Measurements from ENCODE around the gene CPEB3. TPM values are rescaled to one million over a fixed set of nuclear protein-coding genes. Genes with fewer than 3 reads are reported as not detected.
"Not testable (repeated sequence)": the region's sequence is repeated elsewhere in the genome, so short reads cannot be mapped to it uniquely, and the experiment has no call there.

CPEB3 gene
- polyA plus RNA-seq, 1 donor from 2014 or later, result 2.5 TPM

DNA sequence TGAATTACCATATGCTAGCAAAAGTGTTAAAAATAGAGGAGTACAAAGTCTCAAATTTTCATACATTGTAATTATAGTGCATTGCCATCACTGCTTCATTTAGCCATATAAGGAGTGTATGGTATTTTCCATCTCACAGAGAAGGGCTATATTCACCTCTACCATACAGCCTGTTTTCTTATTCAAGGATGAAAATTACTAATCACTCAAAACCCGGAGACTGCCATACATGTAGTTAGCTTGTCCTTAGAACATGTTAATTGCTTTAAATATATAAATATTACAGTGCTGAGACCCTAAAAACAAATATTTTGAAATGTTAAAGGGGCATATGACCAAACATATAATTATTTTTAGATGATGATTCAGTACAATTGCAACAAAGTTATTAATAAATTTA, 49.4 kb downstream of the CPEB3 start:
- Mint-ChIP-seq H3K4me3 (peak overlapping the region; percentile 91 to 99 (median 98)), H3K9me3 (no peaks in the 10 kb centered on the region), H3K27ac (peak overlapping the region in 2 of 3 donors; percentile 71 to 97), H3K27me3 (no peaks in the 10 kb centered on the region), H3K36me3 (no peaks in the 10 kb centered on the region), H3K4me1 (peaks cover 34 to 46% (median 43%) of the 10 kb centered on the region in 3 donors)

DNA sequence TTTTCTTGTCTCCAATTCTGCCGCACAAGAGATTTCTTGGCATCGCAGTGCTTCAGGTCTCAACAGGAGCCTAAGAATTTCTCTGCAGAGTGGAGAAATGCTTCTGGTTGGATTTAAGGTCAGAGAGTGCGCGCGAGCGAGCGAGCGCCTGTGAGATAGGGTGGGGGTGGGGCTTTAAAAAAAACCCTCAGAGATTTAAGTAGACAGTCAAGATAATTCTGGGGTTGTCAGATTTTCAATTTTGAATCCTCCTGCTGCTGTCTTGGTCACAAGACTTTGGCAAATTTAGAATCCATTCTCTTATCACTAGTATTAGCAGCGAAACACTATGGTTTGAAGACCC, 49.7 kb downstream of the CPEB3 start:
- Mint-ChIP-seq H3K9me3 (no peaks in the 10 kb centered on the region), H3K36me3 (no peaks in the 10 kb centered on the region)

DNA sequence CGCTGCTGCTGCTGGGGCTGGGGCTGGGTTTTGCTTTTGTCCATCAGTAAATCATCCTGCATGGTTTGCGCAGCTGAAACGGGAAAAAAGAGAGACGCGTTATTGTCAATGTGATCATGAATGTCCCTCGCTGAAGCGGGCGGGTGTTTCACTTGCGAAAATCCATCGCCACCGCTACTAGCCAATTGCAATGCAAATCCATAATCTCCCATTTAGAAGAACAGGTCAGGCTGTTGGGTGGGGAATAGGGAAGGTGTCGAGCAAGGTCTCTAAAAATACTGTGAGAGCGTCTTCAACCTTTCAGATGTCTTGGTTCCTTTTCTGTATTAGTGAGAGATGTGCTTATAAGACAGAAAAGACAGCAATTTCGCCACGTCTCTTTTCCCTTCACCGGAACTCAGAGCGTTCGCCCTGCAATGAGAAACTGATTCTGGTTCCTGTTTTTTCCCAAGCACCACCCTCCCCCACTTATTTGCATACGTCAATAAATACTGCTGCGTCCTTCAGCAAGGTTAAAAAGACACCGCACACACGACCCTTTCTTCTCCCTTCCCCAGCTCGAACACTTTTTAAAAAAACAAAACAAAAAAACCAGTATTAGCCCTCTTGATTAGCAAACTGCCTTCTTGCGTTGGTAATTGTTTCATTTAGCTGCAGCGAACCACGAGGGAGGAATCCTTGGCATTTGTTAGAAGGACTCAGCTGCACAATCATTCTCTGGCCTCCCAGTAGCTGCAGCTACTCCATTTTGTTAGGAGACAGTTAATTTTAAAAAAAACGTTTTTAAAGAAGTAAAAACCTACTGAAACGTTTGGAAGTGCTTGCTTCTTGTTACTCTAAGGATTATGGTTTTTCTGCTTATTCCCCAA, 50.4 kb downstream of the CPEB3 start:
- Mint-ChIP-seq H3K9me3 (no peaks in the 10 kb centered on the region), H3K4me1 (peaks cover 36 to 50% (median 48%) of the 10 kb centered on the region in 3 donors), H3K27ac (peak overlapping the region; percentile 71 to 97 (median 95)), H3K4me3 (peak overlapping the region; percentile 91 to 99 (median 98)), H3K36me3 (no peaks in the 10 kb centered on the region), H3K27me3 (no peaks in the 10 kb centered on the region)

More for the DNA sequence above, 49.7 kb downstream of the CPEB3 start:
- Mint-ChIP-seq H3K27ac (peak overlapping the region in 2 of 3 donors; percentile 71 to 97), H3K4me1 (peaks cover 34 to 47% (median 44%) of the 10 kb centered on the region in 3 donors), H3K27me3 (no peaks in the 10 kb centered on the region), H3K4me3 (peak overlapping the region; percentile 91 to 99 (median 98))

DNA sequence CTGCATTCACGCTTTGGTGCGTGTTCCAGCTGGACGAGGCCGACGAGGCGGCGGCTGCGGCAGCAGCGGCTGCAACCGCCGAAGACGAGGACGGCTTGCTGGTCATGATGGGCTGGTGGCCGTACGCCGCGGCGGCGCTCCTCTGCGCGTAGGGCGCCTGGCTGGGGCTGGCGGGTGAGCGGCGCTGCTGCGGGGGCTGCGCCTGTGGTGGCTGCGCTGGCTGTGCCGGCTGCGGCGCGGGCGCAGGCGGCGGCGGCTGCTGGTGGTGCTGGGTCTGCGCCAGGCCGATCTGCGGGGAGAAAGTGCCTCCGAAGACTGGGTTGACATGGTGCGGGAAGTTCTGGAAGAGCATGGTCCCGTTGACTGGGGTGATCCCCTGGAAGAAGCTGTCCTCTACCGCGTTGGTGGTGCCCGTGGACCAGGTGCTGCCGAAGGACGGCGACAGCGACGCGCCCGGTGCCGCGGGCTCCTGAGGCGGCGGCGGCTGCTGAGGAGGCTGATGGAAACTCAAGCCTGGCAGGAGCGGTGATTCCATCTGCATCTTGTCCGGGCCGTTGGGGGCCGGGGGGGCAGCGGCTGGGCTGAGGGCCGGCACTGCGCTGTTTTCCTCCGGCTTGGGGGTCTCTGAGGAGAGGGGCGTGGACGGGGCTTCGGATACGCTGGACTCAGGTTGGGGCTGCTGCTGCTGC, 51.1 kb downstream of the CPEB3 start:
- no peaks in the 10 kb centered on the region for H3K27me3 Mint-ChIP-seq
- H3K27ac Mint-ChIP-seq, result peak overlapping the region; percentile 71 to 97 (median 95)
- H3K4me3 Mint-ChIP-seq, result peak overlapping the region; percentile 91 to 99 (median 98)
- H3K4me1 Mint-ChIP-seq, result peaks cover 36 to 48% (median 48%) of the 10 kb centered on the region in 3 donors
- no peaks in the 10 kb centered on the region for H3K9me3 Mint-ChIP-seq
- no peaks in the 10 kb centered on the region for H3K36me3 Mint-ChIP-seq

DNA sequence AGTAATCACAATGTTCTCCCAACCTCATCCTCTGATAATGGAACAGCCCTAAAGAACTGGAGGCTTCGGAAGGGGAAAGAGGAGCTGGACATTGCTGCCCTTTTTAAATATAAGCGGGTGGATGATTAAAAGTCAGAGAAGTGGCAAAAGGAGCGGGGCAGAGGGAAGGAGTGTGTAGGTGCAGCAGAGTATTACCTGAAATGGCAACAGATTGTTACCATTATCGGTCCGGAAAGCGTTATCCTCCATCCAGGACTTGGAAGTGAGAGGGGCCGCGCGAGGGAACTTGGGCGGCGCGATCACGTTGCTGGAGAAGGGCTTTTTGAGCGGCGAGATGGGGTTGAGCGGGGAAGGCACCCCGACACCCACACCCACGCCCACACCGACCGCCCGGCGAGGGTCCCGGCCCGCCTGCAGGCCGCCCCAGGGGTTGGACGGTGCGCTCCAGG, 51.7 kb downstream of the CPEB3 start:
- Mint-ChIP-seq H3K36me3 (no peaks in the 10 kb centered on the region), H3K4me1 (peaks cover 36 to 48% (median 48%) of the 10 kb centered on the region in 3 donors), H3K9me3 (no peaks in the 10 kb centered on the region), H3K27ac (peak overlapping the region in 1 of 3 donors; percentile 71), H3K4me3 (peak overlapping the region; percentile 87 to 99 (median 94)), H3K27me3 (no peaks in the 10 kb centered on the region)

DNA sequence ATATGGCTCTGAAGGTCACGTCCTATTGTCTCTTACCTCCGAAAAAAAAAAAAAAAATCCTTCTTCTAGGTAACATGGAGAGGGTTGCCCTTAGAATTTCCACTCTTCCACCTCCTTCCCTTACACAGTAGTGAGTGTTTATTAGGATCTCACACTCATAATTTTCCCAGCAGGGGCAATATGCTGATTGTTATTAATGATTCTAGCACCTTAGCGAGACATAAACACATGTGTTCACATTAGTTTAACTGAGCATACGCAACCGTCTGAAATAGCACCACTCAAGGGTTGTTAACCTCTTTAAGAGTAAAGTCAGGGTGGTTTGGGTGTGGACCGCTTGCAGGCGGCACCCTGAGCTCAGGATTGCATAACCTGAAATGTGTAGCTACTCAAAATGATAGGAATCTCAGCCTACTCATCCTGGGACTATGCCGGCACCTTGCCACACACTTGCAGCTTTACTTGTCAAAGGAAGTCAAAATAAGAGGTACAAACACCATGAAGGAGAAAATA, 52.2 kb downstream of the CPEB3 start:
- Mint-ChIP-seq H3K4me3 (peak overlapping the region; percentile 87 to 99 (median 94)), H3K27ac (peak overlapping the region in 1 of 3 donors; percentile 71), H3K36me3 (no peaks in the 10 kb centered on the region), H3K9me3 (no peaks in the 10 kb centered on the region), H3K4me1 (peaks cover 36 to 48% (median 48%) of the 10 kb centered on the region in 3 donors), H3K27me3 (no peaks in the 10 kb centered on the region)

DNA sequence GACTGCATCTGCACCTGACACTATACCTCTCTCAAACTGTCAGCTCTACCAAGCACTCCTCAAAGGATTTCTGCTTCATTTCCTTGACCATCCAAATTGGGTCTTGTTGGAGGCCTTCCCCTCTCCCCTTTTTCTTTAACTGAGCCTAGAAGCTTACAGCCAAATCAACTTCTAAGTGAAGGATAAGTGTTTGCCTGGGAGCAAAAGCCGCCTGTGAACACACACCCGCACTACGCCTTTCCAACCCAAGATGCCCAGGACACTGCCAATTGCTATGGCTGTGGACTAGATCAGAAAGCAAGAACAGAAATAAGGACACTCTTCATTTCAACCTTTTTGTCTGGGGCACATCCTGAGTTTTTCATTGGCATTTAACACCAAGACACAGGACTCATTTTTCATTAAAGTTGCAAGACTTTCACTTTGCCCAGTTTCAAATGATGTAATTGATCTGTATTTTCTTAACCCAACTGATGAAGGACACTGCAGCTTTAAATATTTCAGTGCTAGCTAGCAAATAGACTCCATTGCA, 52.8 kb downstream of the CPEB3 start:
- no peaks in the 10 kb centered on the region for H3K27me3 Mint-ChIP-seq
- peak overlapping the region in 1 of 3 donors; percentile 42 for H3K27ac Mint-ChIP-seq
- peaks cover 31 to 44% (median 44%) of the 10 kb centered on the region in 3 donors for H3K4me1 Mint-ChIP-seq
- peak overlapping the region; percentile 87 to 99 (median 94) for H3K4me3 Mint-ChIP-seq
- H3K9me3 Mint-ChIP-seq, result no peaks in the 10 kb centered on the region
- H3K36me3 Mint-ChIP-seq, result peaks cover 1% of the 10 kb centered on the region

DNA sequence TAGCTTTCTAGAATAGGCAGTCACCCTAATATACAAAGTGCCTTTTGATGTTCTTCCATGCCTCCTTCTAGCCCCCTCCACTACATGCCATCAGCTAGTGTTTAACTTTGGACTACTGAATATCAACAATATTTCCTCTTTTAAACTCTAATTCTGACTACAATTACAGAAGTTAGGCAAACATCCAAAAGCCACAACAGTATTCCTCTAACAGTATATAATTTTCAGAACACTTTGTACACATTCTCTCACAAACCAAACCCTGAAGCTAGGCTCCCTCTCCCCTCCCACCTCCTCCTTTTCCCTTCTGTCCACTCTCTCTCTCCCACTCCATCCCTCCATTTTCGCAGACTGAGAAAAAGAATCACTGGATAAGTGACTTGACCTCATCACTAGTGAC, 59.7 kb downstream of the CPEB3 start:
- H3K4me1 Mint-ChIP-seq, result peaks cover 4 to 7% (median 7%) of the 10 kb centered on the region in 3 donors
- H3K27me3 Mint-ChIP-seq, result no peaks in the 10 kb centered on the region
- no peak overlapping the region for H3K4me3 Mint-ChIP-seq
- no peak overlapping the region for H3K27ac Mint-ChIP-seq
- no peaks in the 10 kb centered on the region for H3K9me3 Mint-ChIP-seq
- H3K36me3 Mint-ChIP-seq, result peaks cover 8% of the 10 kb centered on the region

DNA sequence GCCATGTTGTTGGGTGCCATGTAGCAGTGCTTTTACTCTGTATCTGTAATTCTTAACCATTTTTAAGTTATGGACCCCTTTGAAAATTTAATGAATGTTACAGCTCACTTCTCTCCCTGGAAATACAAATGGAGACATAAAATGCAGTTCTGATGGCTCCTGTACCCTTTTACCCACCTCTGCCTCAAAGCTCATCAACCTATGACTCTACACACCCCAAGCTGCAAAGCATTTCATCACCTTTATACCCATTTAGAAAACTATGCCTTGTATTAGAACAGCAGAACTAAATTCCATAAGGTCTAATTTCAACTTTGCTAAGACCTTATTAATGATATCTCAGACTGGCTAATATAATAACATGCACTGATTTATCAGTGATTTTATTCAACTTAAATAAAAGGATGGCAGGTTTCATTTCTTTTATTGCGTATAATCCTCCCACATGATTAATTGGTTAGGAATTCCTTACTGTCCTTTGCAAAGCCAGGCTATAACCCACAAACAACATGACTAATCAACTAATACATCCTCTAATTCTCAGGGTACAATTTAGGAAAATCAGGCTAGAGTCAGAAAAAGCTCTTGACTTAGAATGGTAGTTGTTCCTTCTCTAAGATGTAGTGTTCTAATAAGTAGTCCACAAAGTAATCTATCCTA, 68.1 kb downstream of the CPEB3 start:
- H3K27me3 Mint-ChIP-seq, result no peaks in the 10 kb centered on the region
- peaks cover 8% of the 10 kb centered on the region for H3K36me3 Mint-ChIP-seq
- peaks cover 0 to 10% (median 4%) of the 10 kb centered on the region in 3 donors for H3K4me1 Mint-ChIP-seq
- no peak overlapping the region for H3K27ac Mint-ChIP-seq
- no peaks in the 10 kb centered on the region for H3K9me3 Mint-ChIP-seq
- H3K4me3 Mint-ChIP-seq, result no peak overlapping the region

DNA sequence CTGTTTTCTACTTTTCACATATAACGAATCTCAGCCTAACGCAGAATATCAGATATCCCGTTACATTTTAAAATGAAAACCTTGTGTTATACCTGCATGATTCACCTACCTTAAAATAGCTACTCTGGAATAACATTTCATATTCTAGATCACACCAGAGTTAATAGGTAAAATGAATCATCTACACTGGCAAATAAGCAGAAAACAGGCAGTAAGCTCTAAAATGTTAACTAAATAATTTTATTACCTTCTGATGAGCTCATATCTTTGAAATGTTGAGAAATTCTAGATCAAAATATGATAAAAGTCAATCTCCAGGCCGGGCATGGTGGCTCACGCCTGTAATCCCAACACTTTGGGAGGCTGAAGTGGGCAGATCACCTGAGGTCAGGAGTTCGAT, 71.3 kb downstream of the CPEB3 start:
- peaks cover 3% of the 10 kb centered on the region for H3K36me3 Mint-ChIP-seq
- no peaks in the 10 kb centered on the region for H3K27me3 Mint-ChIP-seq
- H3K4me3 Mint-ChIP-seq, result no peak overlapping the region
- peaks cover 0 to 10% (median 4%) of the 10 kb centered on the region in 3 donors for H3K4me1 Mint-ChIP-seq
- no peak overlapping the region for H3K27ac Mint-ChIP-seq
- no peaks in the 10 kb centered on the region for H3K9me3 Mint-ChIP-seq

DNA sequence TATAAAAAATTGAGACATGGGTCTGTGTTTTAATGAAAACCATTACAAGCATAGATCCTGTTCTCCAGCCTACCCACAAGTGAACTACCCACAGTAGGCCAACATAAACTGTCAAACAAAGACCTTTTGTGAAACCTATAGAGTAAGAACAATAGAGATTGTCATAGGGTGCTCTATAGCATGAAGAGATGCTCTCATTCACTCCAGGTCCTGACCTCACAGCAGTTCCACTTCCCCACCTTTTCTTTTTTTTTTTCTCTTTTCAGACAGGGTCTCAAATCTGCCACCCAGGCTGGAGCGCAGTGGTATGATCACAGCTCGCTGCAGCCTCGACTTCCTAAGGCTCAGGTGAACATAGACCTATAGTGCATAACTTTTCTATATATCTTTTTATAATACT, 72.3 kb downstream of the CPEB3 start:
- H3K4me3 Mint-ChIP-seq, result no peak overlapping the region
- peaks cover 4 to 7% (median 5%) of the 10 kb centered on the region in 3 donors for H3K4me1 Mint-ChIP-seq
- H3K36me3 Mint-ChIP-seq, result no peaks in the 10 kb centered on the region
- no peaks in the 10 kb centered on the region for H3K27me3 Mint-ChIP-seq
- no peak overlapping the region for H3K27ac Mint-ChIP-seq
- no peaks in the 10 kb centered on the region for H3K9me3 Mint-ChIP-seq

DNA sequence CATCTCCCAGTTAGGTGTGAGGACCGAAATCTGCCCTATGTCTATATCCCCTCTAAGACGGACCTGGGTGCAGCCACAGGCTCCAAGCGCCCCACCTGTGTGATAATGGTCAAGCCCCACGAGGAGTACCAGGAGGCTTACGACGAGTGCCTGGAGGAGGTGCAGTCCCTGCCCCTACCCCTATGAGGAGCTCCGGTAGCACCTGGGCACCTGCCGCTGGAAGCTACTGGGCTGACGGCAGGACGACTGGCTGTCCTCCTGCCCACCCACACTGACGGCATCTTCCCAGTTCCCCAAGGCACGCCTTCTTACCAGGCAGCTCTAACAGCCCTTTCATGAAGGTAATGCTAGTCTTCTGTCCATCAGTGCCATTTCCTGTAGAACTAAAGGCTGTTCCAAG, 74.3 kb downstream of the CPEB3 start:
- not testable (repeated sequence) for H3K36me3 Mint-ChIP-seq, H3K27me3 Mint-ChIP-seq, H3K4me1 Mint-ChIP-seq, H3K9me3 Mint-ChIP-seq, H3K27ac Mint-ChIP-seq, H3K4me3 Mint-ChIP-seq

DNA sequence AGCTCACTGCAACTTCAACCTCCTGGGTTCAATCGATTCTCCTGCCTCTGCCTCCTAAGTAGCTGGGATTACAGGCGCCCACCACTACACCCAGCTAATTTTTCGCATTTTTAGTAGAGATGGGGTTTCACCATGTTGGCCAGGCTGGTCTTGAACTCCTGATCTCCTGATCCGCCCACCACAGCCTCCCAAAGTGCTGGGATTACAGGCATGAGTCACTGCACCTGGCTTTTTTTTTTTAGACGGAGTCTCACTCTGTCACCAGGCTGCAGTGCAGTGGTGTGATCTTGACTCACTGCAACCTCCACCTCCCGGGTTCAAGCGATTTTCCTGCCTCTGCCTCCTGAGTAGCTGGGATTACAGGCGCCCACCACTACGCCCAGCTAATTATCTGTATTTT, 75.7 kb downstream of the CPEB3 start:
- not testable (repeated sequence) for H3K4me3 Mint-ChIP-seq, H3K36me3 Mint-ChIP-seq, H3K27me3 Mint-ChIP-seq, H3K27ac Mint-ChIP-seq, H3K9me3 Mint-ChIP-seq
- peaks cover 7 to 11% (median 9%) of the 10 kb centered on the region in 3 donors for H3K4me1 Mint-ChIP-seq

DNA sequence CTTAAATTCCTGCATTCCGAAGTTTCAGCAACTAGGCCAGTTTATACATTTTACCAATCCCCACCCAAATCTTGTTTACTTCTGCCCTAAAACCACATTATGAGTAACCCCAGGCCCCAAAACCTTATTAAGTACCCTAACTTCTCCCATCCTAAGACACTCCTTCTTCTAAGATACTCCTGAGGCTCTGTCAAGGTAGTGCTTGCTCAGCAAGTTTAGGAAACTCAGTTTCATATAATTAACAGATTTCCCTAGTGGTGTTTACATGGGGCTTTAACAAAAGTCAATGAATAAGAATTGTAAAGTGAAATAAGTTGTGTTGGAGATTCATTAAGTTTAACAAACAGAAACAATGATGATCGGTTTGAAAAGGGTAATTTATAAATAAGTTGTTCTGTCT, 77.8 kb downstream of the CPEB3 start:
- Mint-ChIP-seq H3K36me3 (peaks cover 3% of the 10 kb centered on the region), H3K27ac (peak overlapping the region in 1 of 3 donors; percentile 76), H3K27me3 (no peaks in the 10 kb centered on the region), H3K4me3 (peak overlapping the region in 1 of 4 donors; percentile 2), H3K4me1 (peaks cover 9 to 14% (median 9%) of the 10 kb centered on the region in 3 donors), H3K9me3 (no peaks in the 10 kb centered on the region)
